Body of pancreas (tissue), 4 donors: ENCODE data around the gene EDIL3.

Source experiments
- POLR2A ChIP-seq, 3 donors: fragments of 450-650 bp; IDR thresholded peaks; one replicate each; pipeline ENCODE4 v1.6.1; 2016; ENCODE audit warnings: antibody characterized with exemption in 3 of 3, mild to moderate bottlenecking in 2 of 3
- TF ChIP-seq, protein P1 (sequence below), 7 experiments: fragments of 450-650 bp in 4 of 7; fragments of 200-600 bp in 3 of 7; sonication (generic) in 3 of 7; IDR thresholded peaks; one replicate each; pipeline ENCODE4 v1.5.1; 2016 to 2019; ENCODE audit warnings: antibody characterized with exemption in 7 of 7

DNA sequence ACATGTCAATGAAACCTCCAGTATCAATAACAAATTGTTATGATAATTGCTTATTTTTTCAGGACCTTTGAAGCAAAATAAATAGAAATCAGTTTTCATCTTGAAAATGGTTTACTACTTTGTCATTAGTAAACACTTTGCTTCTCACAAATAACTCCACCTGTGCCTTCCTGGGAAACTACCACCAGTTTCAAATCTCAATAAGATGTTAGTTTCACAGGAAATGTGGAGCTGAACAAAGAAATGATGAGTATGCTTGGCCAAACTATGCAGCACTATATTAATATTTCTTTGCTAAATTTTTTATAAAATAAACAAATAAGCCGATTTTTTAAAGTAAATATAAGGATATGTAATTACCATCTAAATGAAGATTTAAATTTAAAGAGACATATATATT is 442.5 kb downstream of the EDIL3 start:
- TF ChIP-seq, protein P1, sequence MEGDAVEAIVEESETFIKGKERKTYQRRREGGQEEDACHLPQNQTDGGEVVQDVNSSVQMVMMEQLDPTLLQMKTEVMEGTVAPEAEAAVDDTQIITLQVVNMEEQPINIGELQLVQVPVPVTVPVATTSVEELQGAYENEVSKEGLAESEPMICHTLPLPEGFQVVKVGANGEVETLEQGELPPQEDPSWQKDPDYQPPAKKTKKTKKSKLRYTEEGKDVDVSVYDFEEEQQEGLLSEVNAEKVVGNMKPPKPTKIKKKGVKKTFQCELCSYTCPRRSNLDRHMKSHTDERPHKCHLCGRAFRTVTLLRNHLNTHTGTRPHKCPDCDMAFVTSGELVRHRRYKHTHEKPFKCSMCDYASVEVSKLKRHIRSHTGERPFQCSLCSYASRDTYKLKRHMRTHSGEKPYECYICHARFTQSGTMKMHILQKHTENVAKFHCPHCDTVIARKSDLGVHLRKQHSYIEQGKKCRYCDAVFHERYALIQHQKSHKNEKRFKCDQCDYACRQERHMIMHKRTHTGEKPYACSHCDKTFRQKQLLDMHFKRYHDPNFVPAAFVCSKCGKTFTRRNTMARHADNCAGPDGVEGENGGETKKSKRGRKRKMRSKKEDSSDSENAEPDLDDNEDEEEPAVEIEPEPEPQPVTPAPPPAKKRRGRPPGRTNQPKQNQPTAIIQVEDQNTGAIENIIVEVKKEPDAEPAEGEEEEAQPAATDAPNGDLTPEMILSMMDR (IDR thresholded peaks at IDR 0.05): no peak
- TF ChIP-seq POLR2A (IDR thresholded peaks at IDR 0.05): no peak
